NCI-H345 treated with DMSO at 0.1 percent for 48 hours (cell line): ENCODE results near the gene ZGRF1.
"Not testable (repeated sequence)": the region's sequence is repeated elsewhere in the genome, so short reads cannot be mapped to it uniquely, and the experiment has no call there.

ENCODE experiments used
- DNase-seq: peaks from one replicate; lab custom pipeline; 2025; ENCODE audit not compliant: unreplicated experiment; lab: John Stamatoyannopoulos, UW

The ZGRF1 gene

DNA sequence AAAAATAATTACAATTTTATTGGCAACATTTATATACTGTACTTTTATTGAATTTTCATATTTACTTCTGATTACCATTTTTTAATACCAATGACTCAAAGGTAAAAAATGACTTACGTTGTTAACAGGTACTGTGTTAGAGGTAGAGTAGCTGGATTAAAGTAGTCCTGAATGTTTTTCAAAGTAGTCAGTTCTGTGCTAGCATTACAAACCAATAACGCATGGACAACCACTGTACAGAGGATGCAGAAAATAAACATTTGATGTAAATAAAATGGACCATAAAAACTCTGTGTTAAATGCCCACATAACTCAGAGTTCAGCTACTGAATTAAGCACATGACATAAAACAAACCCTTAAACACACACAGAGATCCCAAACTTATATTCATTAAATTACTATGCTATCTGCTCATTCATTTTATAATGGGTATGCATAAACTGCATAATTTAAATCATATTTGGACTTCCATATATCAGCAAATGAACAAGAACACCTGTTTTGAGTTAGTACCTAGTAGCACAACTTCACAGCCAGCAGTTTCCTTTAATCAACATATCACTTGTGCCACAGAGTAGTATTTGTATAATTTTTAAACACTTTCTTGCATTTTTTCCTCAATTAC lies 74.3 kb downstream of the ZGRF1 start:
- no peak for DNase-seq

DNA sequence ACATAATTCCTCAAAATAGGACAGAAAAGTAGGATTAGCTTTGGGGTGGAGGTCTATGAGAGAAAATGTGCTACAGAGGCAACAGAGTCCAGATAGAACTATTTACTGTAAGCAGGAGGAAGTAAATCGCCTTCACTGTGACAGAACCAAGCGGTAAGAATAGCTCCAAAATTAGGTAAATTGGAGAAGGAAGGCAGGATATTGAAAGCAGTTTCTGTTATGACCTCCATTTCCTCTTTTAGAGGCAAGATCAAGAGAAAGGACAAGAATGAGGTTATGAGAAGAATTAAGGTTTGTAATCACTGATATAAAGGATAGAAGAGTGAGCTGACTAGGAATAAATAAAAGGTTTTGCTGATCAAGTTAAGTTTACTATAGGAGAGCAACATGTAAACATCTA lies 76.6 kb downstream of the ZGRF1 start:
- DNase-seq: no peak

DNA sequence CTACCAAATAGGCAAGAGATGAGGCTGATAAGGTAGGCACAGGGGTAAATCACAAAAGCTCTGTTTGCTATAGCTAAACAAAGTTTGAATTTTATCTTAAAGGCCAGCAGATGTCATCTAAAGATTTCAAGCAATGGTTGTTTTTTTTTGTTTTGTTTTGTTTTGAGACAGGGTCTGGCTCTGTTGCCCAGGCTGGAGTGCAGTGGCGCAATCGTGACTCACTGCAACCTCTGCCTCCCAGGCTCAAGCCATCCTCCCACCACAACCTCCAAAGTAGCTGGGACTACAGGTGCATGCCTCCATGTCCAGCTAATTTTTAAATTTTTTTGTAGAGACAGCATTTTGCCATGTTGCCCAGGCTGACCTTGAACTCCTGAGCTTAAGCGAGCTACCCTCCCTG lies 77.7 kb downstream of the ZGRF1 start:
- no peak for DNase-seq

DNA sequence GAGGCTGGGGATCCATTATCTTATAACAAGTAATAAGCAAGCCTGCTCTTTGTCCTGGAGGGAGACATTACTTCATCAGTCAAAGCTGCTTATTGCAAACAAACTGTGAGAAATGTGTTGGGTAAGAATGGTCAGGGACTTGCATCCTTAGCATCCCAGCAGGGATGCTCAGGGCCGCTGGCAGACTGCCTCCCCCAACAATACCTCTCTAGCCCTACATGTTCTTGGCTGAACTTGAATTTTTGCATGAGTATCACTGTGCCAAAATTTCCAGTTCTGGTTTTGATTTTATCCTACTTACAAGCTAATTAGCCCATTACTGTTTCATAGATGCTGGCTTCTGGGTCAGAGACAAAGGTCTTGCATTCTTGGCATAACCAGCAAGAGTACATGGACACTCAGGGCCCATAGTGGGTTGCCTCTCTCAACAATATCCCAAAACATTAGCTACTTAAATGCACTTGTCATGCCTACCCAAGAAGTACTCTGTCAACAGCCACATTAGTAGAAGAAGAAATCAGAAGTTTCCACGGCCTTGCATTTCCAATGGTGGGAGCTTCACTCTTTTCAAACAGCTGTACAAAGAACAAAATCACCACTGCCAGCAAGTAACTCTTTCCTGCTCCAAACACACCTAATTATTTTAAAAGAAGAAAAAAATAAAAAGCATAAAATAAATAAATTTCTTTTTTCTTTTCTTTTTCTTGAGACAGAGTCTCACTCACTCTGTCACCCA lies 78.9 kb downstream of the ZGRF1 start:
- DNase-seq: no peak

DNA sequence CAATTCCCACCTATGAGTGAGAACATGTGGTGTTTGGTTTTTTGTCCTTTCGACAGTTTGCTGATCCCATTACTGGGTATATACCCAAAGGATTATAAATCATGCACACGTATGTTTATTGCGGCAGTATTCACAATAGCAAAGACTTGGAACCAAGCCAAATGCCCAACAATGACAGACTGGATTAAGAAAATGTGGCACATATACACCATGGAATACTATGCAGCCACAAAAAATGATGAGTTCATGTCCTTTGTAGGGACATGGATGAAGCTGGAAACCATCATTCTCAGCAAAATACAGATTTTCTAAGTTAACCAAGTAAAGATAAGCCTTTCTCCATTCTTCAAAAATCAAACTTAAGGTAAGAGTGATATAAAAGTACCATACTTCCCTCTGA lies 82.4 kb downstream of the ZGRF1 start:
- DNase-seq: not testable (repeated sequence)

DNA sequence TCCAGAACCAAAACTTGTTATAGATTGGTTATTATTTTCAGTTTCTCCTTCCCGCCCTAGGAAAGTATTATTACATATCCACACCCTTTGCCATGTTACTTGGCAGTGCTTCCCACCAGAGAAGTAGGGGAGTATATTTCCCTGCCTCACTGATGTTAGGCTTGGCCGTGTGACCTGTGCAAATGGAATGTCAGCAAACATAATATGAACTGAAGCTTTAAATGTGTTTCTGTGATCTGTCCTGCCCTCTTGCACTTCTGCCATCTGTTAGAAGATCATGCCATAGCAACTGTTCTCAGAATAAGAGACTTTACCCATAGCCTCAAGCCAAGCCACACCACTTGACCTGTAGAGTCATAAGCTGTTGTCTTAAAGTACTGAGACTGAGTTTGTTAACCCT lies 84.0 kb downstream of the ZGRF1 start:
- DNase-seq: no peak

DNA sequence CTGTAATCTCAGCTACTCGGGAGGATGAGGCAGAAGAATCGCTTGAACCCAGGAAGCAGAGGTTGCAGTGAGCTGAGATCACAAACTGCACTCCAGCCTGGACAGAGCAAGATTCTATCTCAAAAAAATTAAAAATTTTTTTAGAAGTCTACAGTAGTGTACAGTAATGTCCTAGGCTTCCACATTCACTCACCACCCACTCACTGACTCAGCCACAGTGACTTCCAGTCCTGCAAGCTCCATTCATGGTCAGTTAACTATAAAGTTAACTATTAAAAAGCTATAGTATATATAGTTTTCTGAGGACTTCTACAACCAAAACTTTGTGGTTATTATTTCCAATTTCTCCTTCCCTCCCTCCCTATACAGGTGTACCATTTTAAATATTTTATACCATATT lies 86.0 kb downstream of the ZGRF1 start:
- DNase-seq: no peak

DNA sequence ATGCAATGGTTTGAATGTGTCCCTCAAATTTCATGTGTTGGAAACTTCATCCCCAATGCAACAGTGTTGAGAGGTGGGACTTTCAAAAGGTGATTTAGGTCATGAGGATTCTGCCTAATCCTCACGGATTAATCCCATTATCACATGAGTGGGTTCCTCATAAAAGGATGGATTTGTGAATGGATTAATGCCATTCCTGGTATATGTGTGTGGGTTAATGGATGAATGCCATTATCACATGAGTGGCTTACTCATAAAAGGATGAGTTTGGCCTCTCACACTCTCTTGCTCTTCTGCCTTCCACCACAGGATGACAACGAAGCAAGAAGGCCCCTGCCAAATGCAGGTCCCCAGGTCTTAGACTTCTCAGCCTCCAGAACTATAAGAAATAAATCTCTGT lies 90.2 kb downstream of the ZGRF1 start:
- no peak for DNase-seq

DNA sequence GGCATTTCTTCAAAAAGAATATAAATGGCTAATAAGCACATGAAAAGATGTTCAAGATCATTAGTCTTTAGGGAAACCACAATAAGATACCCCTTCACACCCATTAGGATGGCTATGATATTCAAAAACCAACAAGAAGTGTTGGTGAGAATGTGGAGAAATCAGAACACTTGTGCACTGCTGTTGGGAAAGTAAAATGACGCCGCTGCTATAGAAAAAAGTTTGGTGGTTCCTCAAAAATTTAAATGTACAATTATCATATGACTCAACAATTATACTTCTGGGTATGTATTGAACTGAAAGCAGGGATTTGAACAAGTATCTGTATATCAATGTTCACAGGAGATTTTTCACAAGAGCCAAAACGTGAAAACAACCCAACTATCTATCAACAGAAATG lies 91.4 kb downstream of the ZGRF1 start:
- DNase-seq: no peak

DNA sequence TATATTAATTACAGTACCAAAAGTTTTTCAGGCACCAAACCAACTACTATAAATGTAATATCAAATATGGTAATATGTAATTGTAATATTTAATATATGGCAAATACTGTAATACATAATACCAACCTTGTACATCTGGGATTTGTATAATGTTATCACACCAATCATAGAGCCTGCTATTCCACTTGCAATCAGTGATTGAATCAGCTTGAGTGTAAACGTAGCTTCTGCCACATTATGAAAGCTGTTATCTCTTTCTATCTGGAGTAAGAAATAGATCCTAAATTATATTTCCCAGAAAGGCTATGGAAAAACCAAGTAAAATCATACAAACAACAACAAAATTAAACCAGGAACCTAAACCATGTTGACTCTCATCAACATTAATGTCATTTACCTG lies 96.0 kb downstream of the ZGRF1 start:
- no peak for DNase-seq

DNA sequence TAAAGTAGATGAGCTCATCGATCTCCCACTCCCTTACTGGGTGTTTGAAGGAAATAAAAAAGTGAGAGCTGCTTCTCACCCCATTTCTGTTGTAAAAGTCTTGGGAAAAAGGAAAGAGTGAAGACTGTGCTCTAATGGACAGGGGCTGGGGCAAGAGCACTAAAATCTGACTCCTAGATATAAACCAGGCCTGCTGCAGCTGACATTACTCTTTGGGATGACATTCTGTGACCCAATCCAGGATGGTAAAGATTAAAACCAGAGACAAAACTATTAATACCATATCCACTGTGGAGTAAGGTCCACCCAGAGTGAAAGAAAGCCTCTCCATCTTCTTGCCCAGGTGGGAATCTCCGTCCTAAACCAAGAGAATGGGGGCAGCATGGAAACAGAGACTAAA lies 100.6 kb downstream of the ZGRF1 start:
- no peak for DNase-seq

DNA sequence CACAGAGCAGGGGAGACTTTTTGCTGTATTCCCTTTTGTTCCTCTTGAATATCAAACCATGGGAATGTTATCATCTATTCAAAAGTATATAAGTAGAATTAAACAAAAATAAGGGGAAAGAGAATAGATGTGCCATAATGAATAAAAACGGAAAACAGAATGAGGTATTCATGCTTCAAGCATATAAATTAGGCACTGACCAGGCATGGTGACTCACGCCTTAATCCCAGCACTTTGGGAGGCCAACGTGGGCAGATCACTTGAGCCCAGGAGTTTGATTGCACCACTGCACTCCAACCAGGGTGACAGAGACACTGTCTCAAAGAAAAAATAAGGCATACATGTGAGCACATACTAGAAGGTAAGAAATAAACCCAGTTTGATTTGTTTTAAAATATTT lies 104.4 kb downstream of the ZGRF1 start:
- no peak for DNase-seq

DNA sequence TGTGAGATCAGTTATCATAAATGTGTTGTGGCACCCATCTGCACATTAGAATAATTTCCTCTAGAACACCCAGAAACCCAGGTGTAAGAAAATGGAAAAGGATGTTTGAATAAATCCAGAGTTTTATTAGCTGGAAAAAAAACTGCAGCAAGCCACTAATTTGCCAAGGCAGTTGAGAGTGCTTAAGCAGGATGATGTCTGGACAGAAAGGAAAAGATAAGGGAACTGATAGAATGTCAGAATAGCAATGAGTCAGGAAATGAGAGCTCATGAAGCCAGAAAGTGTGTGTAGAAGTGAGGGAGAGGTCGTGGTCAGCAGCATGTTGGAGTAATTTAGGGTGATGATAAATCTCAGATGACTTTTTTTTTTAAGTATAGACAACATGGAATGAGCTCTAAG lies 105.6 kb downstream of the ZGRF1 start:
- no peak for DNase-seq

DNA sequence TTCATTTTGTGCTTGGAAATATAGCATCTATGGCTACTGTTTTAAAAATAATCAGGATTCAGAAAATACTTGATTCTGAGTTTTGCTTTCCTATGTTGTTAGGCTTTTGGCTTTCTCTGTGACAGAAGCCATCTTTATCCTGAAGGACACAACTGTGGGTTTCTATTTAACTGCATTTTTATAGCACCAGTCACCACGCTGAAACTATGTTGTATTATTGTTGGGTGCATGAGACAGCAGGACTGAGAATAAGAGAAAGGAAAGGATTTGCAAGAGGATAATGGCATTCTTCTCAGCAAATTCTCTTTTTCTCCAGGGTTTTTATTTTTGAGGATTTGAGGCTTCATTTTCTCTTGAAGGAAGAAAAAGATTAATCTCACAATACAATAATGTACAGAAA lies 110.6 kb downstream of the ZGRF1 start:
- no peak for DNase-seq

DNA sequence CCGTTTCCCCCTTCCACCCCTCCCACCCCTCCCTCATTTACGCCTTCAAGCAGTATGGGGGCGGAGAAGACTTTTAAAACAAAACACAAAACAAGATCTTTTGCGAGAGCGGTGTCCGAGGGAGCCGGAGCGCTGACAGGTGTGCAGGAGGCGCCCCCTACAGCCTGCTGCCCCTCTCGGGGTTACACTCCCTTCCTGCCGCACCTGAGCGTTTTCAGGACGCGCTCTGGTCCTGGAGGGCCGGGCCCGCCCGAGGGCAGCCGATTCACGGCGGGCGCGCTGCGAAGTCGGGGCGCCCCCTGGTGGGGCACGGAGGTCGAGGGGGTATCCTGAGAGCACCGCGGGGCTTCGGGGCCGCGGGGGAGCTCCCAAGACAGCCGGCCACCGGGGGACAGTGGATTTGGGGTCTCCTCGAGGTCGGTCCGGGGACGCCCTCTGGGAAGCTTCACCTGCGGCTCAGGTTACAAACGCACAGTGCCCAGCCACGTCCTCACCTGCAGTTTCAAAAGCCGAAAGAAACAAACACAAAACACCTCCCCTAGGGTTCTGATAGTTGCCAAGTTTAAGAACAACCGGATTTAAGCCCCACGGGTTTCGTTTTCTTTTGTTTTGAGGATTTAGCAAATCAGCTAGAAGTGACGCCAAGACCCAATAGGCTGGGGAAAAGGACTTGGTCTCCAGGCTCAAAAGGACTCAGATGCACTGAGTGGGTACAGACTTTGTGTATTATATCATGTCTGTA lies 112.8 kb downstream of the ZGRF1 start:
- DNase-seq: peak; percentile 33

DNA sequence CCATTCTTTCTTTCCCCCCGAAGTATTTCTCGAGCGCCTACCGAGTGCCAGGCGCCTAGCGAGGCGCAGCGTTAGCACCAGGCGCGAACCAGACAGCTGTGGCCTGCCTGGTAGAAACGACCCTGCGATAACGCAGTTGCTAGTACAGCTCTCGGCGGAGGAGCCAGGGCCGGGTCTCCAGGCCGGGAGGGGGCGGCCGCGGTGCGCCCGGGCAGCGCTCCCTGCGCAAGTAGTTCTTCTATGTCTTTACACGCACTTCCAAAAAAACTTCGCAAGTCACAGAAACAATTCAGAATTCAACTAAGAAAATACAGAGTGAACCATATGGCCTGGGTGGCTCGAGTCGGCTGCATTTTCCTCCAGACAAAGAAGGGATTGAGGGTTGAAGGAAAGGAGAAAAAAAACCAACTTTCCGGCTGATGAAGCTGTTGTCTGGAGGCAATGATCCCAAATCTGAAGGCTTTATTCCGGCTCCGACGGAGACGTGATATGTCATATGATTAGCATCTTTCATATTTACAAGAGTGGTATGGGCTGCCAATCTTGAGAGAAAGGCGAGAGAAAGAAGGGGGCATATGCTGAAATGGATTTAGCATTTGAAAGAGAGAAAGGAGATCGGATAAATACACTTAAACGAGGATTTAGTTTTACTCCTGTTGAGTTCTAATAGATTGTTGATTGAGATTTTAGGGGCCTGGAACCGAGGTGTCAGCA lies 113.5 kb downstream of the ZGRF1 start:
- no peak for DNase-seq

DNA sequence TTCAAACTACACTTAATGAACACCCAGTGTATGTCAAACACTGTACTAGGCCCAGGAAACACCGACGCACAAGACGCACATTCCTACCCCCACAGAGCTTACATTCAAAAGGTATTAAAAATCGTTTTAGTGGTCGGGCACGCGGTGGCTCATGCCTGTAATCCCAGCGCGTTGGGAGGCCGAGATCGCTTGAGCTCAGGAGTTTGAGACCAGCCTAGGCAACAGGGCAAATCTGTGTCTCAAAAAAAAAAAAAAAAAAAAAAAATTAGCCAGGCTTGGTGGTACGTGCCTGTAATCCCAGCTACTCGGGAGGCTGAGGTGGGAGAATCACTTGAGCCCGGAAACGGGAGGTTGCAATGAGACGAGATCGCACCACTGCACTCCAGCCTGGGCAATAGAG lies 114.3 kb downstream of the ZGRF1 start:
- DNase-seq: not testable (repeated sequence)

DNA sequence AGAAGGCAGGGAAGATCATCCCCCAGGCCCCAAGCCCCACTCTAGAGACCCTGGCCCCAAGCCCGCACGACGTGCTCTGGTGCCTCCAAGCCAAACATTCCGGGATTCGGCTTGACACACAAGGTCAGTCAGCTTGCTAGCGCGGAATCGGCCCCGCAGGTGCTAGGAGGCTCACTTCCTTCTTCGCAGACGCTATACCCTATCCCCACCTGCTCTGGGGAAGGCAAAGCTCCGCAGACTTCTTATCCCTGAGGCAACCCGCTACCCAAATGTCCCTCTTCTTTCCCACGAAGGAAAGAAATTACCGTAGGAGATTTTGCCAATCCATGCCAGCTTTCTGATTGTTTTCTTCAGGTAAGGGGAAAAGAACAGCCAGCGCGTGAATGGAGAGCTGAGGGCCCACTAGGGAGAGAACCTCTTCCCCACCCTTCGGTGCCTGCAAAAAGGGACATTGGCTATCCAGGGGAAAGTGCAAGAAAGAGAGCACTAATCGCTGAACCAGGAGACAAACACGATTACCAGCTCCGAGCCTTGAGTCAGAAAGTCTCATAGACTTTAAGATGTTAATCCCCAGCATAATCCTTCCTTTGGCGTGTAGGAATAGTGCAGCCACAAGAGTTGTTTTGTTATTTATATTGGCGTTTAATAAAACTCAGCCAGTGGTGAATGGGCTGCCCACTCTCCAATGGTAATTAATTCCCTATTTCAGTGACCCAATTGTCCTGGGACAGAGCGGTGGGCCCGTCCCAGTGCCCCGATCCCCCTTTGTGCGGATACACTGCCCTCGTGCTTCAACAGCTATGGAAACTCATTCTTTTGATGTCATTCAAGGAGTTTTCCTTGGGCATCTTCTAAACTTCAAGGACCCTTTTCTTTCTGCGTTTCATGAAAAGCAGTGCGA lies 115.3 kb downstream of the ZGRF1 start:
- no peak for DNase-seq

DNA sequence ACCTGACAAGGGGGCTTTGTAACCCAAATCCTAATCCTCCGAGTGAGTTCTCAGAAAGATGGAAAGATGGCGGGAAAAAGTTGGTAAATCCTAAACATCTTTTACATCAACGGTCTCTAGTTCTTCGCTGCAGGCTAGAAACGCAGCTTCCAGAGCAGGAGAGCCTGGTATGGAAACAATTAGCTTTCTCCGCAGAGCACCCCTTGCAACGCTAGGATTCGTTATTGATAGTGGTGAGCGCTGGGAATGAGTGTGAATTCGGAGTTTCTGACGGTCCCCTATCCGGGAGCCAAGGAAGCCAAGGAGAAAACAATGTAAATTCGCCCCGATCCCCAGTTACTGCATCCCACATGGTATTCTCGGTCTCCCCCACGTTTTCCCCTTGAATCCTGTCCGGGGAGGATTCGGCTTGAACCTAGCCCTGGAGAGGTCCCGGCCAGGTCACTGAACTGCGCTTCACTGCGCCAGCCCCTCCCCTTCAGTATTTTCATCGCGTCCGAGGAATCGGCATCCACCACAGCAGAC lies 116.0 kb downstream of the ZGRF1 start:
- DNase-seq: no peak
